Measurements from ENCODE around the gene PIK3CA.
"Not testable (repeated sequence)": the region's sequence is repeated elsewhere in the genome, so short reads cannot be mapped to it uniquely, and the experiment has no call there.

Gene PIK3CA

DNA sequence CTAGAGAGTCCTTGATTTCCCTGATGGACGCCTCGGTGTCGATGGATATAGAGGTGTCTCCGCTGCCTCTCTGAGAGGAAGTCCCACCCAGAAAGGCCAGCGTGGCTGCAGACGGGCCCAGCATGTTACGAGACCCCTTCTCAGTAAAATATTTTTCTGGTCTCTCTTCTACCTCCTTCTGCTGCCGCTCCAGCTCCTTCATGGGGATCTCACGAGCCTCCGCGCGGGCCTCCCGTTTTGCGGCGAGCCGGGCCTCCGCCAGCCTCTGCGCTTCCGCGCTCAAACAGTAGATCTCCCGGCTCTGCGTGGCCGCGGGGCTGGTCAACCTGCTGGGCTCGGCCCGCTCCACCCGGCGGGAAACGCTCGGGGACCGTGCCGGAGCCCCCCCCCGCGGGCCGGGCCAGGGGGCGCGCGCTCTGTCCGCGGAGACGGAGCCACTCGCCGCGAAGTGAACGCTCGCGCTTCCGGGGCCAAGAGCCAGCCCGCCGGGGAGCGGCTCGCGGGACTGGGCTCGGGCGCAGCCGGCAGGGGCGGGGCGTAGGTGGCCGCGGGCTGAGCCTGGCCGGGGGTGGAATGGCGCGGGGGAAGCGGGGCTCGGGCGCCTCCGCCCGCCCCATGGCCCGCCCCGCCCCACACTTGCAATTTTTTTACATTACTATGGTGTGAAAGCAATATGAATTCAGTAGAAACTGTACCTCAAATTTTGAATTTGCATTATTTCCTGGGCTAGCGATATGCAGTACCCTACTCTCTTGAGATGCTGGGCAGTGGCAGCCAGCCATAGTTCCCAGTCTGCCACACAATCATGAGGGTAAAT is 113.0 kb downstream of the PIK3CA start:
- peak; percentile 73 for DNase-seq (ENCODE audit: low spot score)

DNA sequence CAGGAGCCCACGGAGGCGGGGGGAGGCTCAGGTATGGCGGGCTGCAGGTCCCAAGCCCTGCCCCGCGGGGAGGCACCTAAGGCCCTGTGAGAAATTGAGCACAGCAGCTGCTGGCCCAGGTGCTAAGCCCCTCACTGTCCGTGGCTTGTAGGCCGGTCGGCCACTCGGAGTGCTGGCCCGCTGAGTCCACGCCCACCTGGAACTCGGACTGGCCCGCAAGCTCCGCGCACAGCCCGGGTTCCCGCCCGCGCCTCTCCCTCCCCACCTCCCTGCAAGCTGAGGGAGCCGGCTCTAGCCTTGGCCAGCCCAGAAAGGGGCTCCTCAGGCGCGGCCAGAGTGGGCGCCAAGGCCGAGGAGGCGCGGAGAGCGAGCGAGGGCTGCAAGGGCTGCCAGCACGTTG is 115.0 kb downstream of the PIK3CA start:
- DNase-seq (ENCODE audit: low spot score) = no peak

DNA sequence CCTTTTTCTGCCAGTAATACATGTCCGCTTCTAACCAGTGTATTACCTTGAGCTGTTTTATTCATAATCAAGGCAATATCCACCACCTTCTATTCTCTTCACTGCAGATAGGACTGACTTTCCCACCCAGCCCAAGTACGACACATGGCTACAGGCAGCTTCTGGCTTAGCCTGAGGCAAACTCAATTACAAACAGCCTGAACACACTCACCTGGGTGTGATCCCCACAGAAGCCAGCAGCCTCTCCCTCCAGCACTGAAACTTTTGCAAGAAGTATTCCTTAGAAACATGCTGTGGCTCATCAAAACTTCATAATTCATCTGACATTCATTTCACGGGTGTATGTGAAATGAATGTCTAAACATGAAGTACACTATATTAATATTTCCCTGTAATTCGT is 116.3 kb downstream of the PIK3CA start:
- DNase-seq (ENCODE audit: low spot score) = peak; percentile 23

DNA sequence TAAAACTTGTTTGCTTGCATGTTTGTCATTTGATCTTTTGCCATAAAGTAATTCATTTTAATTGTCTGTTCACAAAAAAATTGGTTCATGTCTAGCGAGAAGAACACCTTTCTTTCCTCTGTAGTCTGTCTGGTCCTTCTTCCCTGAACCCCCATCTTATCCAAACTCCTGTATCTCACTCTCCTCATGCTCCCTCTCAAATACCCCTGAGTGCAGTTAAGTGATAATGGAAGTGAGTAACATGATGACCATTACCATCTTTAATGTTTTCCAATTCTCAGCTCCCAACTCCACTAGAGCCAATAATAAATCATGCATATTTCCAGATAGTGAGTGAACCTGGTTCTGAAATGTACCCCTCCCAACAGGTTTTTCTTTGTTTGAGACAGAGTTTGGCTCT is 116.9 kb downstream of the PIK3CA start:
- no peak for DNase-seq (ENCODE audit: low spot score)

DNA sequence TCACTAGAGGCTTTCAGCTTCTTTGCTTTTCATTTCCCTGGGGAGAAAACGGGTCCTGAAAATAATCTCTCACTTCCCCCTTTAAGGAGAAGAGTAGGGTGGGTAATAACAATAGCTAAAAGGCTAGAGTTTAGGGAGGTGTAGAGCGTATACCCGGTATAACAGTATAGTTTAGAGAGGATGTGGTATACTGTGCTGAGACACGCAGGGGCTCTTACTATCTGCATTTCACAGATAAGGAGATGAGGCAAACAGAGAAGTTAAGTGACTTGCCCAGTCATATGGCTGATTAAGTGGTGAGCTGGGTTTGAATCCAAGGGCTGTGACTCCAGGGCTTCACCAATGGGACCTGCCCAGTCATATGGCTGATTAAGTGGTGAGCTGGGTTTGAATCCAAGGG is 117.7 kb downstream of the PIK3CA start:
- no peak for DNase-seq (ENCODE audit: low spot score)

DNA sequence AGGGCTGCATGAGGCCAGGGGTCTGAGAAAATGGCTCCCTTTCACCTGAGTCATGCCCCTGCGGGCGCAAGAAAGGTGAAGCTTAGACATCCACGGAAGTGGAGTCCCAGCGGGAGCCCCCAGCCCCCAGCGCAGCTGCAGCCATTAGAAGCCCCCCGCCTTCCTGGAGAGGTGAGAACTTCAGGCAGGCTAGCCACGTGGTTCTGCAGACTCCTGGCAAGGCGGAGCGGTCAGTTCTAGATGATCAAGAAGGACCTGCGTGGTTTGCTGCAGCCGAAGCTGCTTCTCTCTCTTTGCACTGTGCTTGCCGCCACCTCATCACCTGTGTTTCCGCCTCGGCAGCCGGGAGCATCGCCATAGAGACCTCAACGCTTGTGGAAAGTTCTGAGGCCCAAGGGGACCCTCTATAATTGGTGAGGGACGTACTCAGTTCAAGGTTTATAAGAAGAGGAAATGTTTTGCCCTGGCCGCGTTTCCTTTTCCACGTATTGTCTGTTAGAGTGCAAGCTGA is 118.6 kb downstream of the PIK3CA start:
- DNase-seq (ENCODE audit: low spot score) = no peak

DNA sequence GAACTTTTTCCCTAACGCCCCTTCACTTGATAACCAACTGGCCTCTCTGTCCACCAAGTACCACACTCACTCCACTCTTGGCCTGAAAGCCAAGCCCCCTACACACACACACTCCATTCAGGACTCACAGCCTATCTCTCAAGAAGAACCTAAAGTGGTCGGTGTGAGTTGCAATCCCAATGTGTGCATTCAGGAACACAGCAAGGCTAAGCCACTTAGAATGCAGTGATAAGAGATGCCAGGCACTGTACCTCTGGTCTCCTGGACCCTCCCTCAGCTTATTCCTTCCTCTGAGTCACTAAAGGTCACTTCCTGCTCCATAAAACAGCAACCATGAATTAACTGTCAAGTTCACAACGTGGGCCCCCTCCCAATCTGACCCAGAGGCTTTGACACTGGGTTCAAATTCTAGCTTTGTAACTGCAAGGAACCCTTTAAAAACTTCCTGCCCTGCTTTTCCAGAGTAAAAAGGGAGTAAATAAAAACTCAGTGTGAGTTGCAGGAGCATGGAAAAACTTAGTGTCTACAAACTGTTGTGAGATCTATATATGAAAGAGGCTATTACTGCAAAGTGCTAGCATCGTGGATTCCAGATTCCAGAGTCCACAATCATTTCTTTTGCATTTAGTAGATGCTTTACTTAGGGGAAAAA is 120.4 kb downstream of the PIK3CA start:
- DNase-seq (ENCODE audit: low spot score) = no peak

DNA sequence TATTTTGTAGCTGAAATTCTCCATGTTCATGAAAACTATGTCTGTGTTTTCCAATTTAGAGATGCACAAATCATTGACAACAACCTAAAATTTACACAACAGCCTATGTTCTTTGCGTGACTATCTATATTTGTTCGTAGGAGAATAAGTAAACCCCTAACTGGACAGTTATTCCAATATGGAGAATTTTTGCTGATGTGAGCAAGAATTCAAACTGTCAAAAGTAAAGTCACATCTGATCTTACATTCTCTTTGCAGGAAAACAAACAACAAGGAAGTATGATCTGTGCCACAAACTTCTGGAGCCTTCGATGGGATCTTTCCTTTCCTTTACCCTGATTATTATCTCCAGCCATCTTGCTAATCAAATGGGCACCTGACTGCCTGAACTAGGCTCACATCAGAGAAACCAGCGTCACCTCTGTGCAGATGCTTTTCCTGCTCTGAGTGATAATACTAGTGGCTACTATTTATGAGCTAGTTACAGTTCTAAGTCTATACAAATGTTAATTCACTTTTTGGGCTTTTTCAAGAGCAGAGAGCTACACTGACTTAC is 121.1 kb downstream of the PIK3CA start:
- no peak for DNase-seq (ENCODE audit: low spot score)

DNA sequence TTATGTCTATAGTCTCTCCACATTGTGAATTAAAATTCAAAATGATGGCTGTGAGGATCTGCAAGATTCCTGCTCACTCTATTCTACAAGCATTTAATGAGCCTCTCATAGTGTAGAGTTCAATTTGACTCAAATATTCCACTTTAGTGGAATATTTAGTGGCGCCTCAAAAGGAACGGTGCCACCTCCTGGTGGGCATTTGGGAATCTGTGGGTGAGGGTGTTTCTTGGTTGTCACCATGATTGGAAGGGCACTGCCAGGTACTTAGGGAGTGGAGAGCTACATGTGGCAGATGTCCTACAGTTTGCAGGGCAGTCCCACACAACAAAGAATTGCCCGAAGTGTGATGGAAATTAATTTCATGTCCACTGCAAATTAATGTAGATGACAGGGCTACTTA is 124.2 kb downstream of the PIK3CA start:
- DNase-seq (ENCODE audit: low spot score) = no peak

DNA sequence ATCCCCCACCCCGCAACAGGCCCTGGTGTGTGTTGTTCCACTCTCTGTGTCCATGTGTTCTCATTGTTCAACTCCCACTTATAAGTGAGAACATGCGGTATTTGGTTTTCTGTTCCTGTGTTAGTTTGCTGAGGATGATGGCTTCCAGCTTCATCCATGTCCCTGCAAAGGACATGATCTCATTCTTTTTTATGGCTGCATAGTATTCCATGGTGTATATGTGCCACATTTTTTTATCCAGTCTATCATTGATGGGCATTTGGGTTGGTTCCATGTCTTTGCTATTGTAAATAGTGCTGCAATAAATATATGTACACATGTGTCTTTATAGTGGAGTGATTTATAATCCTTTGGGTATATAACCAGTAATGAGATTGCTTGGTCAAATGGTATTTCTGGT is 126.3 kb downstream of the PIK3CA start:
- not testable (repeated sequence) for DNase-seq (ENCODE audit: low spot score)

DNA sequence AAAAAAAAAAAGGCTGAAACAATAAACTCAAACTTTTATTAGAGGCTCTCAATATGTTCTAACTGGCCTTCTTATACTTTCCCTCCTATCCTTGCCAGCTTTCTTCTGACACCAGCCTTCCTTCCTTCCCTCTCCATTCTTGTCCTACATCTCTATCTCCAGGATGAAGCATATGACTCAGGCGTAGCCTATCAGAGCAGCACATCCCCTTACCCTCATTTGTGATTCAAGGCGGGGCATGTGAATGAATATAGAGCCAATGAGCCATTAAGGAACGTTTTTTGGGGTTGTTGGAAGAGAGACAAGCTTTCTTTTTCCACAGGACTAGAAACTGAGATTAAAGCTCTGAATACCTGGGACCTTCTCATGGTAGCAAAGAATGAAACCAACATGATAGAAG is 127.8 kb downstream of the PIK3CA start:
- DNase-seq (ENCODE audit: low spot score) = no peak

DNA sequence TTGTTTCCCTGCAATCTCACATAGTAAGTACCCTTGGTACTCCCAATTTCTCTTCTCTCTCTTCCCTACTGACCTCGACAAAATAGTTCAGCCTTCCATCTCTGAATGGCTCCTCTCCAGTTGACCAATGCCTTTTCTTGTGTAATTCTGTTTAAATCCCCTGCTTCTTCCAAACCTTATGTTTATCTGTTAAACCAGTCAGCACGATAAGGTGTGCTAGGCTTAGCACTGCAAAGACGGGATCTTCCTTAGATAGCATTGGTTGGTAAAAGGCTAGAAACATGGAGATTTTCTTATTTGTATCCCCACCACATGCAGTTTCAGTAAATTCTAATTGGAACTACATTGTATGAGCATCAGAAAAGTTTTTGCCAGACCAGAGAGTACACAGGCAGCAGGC is 128.6 kb downstream of the PIK3CA start:
- DNase-seq (ENCODE audit: low spot score) = no peak

DNA sequence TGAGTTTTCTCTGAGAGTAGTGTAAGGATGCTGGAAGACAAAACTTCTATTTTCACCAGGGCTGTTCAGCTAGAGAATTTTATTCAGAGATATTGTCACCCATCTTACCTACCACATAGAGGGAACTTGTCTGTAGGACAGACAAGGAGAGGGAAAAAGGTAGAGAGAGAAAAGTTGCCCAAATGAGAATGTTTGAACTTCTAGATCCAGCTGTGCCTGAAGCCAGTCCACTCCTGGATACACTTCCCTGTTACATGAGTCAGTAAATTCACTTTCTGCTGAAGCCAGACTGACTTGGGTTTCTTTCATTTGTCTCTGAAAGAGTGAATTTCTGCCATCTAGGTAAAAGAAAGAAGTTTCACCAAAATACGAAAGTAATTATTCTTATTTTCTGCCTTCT is 130.0 kb downstream of the PIK3CA start:
- DNase-seq (ENCODE audit: low spot score) = no peak

DNA sequence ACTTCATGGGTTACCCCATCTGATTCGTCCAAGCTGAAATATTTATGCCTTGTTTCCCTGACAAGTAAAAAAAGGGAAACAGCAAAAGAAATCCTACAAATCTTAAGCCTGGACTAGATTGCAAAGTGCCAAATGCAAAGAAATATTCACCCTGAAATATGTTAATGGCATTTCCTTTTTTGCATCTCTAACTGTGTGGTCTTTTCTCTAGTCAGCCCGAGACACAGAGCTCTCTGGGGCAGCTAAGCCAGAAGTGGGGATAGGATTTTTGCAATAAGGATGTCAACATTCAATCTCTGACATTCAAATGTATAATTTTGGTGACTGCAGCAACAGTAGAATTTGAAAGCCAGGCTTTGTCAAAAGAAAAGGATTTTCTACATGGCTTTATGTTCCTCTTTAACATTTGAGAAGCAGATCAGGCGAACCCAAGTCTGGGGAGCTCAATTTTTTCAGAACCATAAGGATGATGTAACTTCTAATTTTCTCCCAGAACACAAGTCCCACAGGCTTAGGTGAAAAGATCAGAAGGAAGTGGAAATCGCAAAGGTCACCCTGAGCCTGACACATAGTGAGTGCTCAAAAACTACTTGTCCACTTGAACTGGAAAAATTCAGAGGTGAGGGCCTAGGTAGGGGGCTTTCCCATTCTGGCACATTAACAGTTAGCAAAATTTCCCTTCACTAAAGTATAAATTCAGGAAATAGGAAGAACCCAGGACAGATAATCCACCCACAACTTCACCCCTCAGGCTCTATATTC is 131.0 kb downstream of the PIK3CA start:
- no peak for DNase-seq (ENCODE audit: low spot score)

DNA sequence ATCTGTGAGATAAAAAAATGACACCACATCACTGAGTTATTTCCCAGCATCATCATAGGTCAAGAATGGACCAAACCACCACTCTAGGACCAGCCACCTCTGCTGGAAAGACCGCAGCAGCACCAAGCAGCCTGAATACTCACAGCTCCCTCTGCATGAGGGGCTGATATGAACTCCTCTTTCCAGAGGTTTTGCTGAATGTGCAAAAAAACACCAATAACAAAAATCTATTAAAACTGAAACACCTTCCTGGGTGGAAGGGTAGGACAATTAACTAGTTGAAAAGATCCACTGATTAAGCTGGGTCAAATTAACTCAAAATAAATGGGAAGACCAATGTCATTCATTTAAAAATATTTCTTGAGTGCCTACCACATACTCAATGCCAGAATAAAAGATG is 131.7 kb downstream of the PIK3CA start:
- DNase-seq (ENCODE audit: low spot score) = no peak

DNA sequence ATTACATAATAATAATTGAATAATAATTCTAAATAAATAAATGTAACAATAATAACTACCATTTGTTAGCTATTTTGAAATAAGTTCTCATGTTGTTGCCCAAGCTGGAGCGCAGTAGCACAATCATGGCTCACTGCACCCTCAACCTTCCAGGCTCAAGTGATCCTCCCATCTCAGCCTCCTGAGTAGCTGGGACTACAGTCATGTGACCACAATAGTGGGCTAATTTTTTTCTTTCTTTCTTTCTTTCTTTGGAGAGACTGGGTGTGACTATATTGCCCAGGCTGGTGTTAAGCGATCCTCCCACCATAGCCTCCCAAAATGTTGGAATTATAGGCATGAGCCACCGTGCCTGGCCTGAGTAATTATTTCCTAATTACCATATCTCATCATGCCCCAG is 133.7 kb downstream of the PIK3CA start:
- DNase-seq (ENCODE audit: low spot score) = no peak

DNA sequence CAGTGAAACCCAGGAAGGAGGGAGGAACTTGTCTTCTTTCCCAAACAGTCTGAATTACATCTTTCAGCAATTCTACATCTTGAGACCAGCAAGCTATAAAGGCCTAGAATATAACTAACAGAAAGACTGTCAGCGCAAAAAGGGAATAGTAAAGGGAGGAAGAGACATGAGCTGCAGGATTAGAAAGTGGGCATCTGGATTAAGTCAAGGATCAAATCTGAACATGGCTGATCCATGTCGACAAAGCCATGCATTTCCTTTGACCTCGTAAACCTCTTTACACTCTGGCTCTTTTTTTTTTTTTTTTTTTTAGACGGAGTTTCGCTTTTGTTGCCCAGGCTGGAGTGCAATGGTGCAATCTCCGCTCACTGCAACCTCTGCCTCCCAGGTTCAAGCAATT is 138.2 kb downstream of the PIK3CA start:
- DNase-seq (ENCODE audit: low spot score) = no peak

DNA sequence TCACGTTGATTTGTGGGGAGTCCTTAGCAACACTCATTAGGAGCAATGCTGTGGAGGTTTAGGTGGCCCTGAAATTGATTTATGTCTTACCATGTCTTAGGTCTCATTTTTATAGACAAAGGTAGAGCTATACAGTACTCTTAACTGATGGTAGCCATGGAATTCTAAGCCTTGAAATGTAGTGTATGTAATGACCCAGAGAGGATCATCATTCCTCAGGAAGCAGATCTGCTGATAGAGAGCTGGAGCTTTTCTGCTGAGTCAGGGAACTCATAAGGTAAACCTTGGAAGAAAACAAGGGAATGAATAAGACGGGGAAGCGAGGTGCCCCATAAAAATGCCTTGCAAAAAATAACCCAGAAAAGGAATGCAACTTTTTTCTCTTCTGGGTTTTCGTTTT is 140.7 kb downstream of the PIK3CA start:
- no peak for DNase-seq (ENCODE audit: low spot score)

DNA sequence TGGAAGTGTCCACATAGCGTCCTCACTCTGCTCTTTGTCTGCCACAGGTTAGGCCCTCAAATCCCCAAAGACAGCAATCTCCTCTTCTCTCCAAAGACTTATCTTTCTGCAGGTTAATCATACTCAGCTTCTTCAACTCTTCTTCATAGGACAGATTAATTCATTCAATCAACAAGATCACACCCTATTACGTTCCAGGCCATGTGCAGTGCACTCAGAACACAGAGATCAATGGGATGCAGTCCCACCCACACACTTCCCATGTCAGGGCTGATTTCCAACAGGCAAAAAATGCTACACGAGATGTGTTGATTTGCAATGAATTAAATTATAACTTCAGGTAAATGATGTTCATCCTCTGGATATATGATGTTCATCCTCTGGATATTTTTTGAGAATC is 141.1 kb downstream of the PIK3CA start:
- DNase-seq (ENCODE audit: low spot score) = no peak

All from SK-N-DZ (cell line).